ENCODE measurements around the gene S100A7. TPM values are rescaled to one million over a fixed set of nuclear protein-coding genes. Genes with fewer than 3 reads are reported as not detected.
"Not testable (repeated sequence)": the region's sequence is repeated elsewhere in the genome, so short reads cannot be mapped to it uniquely, and the experiment has no call there.

Gene S100A7
- total RNA-seq, 2 experiments from 2014 or later: not detected

DNA sequence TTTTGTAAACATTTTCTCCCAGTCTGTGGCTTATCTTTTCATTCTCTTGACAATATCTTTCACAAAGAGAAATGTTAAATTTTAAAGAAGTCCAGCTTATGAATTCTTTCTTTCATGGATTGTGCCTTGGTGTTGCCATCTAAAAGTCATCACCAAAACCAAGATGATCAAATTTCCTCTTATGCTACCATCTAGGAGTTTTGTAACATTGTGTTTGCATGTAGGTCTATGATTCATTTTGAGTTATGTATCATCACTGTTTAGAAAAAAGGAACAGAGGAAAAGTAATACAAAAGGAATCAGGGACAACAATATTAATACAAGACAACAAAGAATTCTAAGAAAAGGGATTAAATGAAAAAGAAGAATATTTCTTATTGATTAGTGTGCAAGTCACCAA, 2.3 kb upstream of the S100A7 start:
- POLR2A ChIA-PET; H3K27ac Mint-ChIP-seq; DNase-seq; H3K4me1 Mint-ChIP-seq; H3K4me3 Mint-ChIP-seq; H3K36me3 Mint-ChIP-seq; ATAC-seq (ENCODE audit: low read depth); H3K9me3 Mint-ChIP-seq: not testable (repeated sequence)
- H3K27me3 Mint-ChIP-seq: peaks cover 22% of the 10 kb centered on the region

DNA sequence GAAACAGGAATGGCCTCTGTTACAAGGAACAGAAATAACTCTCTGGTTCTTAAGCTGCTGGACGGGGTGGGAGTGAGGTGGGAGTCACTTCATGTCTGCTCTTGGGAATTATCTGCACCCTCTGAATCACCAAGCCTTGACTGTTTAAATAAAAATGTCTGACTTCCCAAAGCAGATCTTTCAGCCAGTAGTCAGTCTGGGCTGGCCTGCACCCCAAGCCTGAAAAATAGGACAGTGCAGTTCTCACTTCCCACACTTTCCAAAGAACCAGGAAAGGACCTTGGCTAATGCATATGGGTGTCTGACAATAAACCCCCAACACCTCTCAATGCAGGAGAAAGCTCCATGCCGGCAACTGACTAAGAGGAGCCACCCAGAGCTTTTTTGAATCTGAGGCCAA, 796 bp downstream of the S100A7 start:
- POLR2A ChIA-PET: no interaction called here
- DNase-seq: no peak
- Mint-ChIP-seq H3K9me3 (no peaks in the 10 kb centered on the region), H3K36me3 (no peaks in the 10 kb centered on the region), H3K4me3 (no peak overlapping the region), H3K27ac (no peak overlapping the region), H3K27me3 (peaks cover 20% of the 10 kb centered on the region), H3K4me1 (no peaks in the 10 kb centered on the region)
- no peak for ATAC-seq (ENCODE audit: low read depth)

DNA sequence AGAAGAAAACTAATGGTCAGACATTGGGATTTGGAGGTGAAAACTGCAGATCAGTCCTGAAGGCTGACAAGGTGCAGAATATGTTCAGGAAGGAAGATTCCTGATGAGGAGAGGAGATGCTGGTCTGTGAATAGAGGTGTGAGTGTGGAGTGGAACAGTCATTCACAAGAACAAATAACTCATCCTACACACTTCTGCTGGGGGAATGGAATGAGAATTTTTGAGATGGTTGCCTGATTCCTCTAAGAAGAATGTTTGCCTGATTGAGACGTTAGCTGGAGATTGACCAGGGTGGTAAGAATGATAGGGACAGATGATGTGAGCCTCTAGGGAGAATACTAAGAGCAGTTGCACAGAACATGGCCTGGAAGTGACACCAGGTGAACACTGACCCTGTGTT, 4.1 kb downstream of the S100A7 start:
- Mint-ChIP-seq H3K9me3 (no peaks in the 10 kb centered on the region), H3K36me3 (no peaks in the 10 kb centered on the region), H3K4me1 (no peaks in the 10 kb centered on the region), H3K27ac (no peak overlapping the region), H3K4me3 (no peak overlapping the region), H3K27me3 (peaks cover 12% of the 10 kb centered on the region)
- no peak for DNase-seq
- POLR2A ChIA-PET: no interaction called here
- ATAC-seq (ENCODE audit: low read depth): no peak

DNA sequence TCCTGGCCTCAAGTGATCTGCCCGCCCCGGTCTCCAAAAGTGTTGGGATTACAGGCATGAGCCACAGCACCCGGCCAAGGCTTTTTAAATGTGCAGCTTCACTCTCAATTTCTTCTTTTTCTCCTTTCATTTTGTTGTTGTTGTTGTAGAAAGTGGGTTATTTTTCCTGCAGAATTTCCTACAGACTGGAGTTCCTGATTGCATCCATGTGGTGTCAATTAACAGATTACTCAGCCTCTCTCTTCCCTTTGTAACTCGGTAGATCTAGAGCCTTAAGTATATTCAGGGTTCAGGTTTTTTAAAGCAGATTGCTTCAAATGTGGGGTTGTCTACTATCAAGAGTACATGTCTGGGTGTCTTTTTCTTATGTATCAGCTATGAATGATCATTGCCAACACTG, 11.6 kb downstream of the S100A7 start:
- H3K27me3 Mint-ChIP-seq: peaks cover 23% of the 10 kb centered on the region
- ATAC-seq (ENCODE audit: low read depth); H3K4me1 Mint-ChIP-seq; H3K4me3 Mint-ChIP-seq; H3K27ac Mint-ChIP-seq; DNase-seq; POLR2A ChIA-PET; H3K36me3 Mint-ChIP-seq; H3K9me3 Mint-ChIP-seq: not testable (repeated sequence)

DNA sequence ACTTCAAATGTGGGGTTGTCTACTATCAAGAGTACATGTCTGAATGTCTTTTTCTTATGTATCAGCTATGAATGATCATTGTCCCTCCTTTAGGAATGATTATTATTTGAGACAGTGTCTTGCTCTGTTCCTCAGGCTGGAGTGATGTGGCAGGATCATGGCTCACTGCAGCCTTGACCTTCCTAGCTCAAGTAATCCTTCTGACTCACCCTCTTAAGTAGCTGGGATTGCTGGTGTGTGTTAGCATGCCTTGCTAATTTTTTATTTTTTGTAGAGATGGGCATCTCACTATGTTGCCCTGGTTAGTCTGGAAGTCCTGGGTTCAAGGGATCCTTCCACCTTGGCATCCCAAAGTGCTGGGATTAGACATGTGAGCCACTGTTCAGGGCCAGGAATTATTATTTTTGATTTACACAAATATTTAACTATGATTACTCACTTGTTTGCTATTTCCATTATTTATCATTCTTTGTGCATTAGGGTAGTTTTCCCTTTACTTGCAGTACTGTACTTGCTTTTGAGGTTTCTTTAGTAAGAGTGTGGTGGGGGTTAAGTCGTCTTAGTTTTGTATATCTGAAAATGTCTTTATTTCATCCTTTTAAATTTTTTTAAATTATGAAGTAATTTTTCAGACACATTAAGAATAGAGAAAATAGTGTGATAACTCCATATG, 12.8 kb downstream of the S100A7 start:
- ATAC-seq (ENCODE audit: low read depth) (no peak), DNase-seq (no peak)
- Mint-ChIP-seq H3K36me3 (no peaks in the 10 kb centered on the region), H3K27me3 (peaks cover 23% of the 10 kb centered on the region), H3K27ac (no peak overlapping the region), H3K4me1 (no peaks in the 10 kb centered on the region), H3K4me3 (no peak overlapping the region), H3K9me3 (no peaks in the 10 kb centered on the region)
- POLR2A ChIA-PET: no interaction called here

DNA sequence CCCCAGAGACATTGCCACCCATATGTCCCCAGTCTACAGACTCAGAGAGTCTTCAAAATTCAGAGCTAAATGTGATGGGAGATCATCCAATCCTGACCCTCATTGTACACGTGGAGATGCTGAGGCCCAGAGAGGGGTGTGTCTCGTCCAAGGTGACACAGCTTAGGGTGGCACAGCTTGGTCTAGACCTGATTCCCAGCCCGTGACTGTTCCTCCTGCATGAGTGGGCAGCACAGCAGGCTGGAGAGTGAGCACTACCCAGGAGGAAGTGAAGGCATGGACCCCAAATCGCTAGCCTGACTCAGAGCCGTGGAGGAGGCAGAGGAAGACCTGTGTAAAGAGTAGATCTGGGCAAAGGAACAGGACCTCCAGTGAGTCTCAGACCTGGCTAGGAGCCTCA, 16.4 kb downstream of the S100A7 start:
- H3K27ac Mint-ChIP-seq: no peak overlapping the region
- no peaks in the 10 kb centered on the region for H3K4me1 Mint-ChIP-seq
- no peak for DNase-seq
- ATAC-seq (ENCODE audit: low read depth): no peak
- no peak overlapping the region for H3K4me3 Mint-ChIP-seq
- peaks cover 20% of the 10 kb centered on the region for H3K27me3 Mint-ChIP-seq
- no peaks in the 10 kb centered on the region for H3K9me3 Mint-ChIP-seq
- POLR2A ChIA-PET: no interaction called here
- no peaks in the 10 kb centered on the region for H3K36me3 Mint-ChIP-seq

DNA sequence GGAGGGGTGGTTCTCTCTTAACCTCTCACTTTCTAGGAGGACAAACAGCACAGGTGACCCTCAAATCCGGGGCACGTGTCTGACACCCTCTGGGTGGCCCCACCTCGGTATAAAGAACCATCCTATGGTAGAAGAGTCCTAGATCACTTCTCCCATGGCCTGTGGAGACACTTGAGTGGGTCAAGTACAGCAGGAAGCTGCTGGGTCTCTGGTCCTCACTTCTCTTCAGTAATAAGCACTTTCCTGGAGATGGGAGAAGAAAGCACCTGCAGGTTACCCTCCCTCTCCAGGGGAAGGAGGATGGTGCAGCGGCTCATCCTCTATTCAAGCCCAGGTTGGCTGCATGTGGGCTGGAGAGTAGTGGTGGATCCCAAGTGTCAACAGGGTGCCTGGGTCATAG, 17.0 kb downstream of the S100A7 start:
- Mint-ChIP-seq H3K4me1 (no peaks in the 10 kb centered on the region), H3K9me3 (no peaks in the 10 kb centered on the region), H3K4me3 (no peak overlapping the region), H3K27ac (no peak overlapping the region), H3K27me3 (peaks cover 17% of the 10 kb centered on the region), H3K36me3 (no peaks in the 10 kb centered on the region)
- POLR2A ChIA-PET: no interaction called here
- DNase-seq (no peak), ATAC-seq (ENCODE audit: low read depth) (no peak)

DNA sequence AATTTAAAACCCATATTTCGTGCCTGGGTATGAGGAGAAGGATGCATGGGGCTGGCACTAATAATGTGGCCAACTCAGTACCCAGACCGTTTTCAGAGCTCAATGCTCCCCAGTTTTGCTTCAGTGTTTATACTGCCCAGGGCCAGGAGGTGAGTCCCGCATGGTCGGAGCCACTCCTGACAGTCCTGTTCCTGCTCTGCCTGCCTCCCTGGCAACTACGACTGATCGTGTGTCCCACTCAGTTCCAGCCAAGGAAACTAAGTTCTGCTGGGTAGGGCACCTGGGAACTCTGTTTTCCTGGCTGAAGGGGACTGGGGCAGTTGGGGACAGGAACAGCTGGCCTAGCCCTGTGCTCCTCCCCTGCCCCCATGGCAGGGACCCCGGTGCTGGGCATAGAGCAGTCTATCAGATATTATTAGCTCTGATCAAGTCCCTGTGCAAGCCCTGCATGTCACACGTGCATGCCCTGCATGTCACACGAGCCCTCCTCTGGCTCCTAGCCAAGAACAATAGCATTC, 19.2 kb downstream of the S100A7 start:
- DNase-seq (no peak), ATAC-seq (ENCODE audit: low read depth) (no peak)
- POLR2A ChIA-PET: no interaction called here
- H3K27ac Mint-ChIP-seq: no peak overlapping the region
- peaks cover 2% of the 10 kb centered on the region for H3K4me1 Mint-ChIP-seq
- H3K36me3 Mint-ChIP-seq: no peaks in the 10 kb centered on the region
- no peak overlapping the region for H3K4me3 Mint-ChIP-seq
- H3K9me3 Mint-ChIP-seq: no peaks in the 10 kb centered on the region
- H3K27me3 Mint-ChIP-seq: peaks cover 10% of the 10 kb centered on the region

DNA sequence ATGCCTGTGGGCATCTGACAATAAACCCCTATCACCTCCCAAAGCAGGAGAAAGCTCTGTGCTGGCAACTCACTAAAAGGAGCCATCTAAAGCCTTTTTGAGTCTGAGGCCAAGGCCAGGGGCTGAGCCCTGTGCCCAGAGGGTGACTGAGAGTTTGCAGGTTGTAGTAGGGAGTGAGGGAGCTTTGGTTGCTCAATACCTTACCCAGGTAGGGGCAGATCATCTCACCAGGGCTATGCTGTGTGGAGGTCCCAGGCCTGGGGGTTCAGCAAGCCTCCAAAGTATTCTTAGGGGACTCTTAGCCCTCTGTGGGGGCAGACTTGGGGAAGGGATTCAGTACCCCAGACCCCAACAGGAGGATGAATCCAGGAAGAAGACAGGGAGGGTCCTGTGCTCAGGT, 21.2 kb downstream of the S100A7 start:
- ATAC-seq (ENCODE audit: low read depth) (no peak), DNase-seq (no peak)
- no peaks in the 10 kb centered on the region for H3K36me3 Mint-ChIP-seq
- no peaks in the 10 kb centered on the region for H3K9me3 Mint-ChIP-seq
- POLR2A ChIA-PET: no interaction called here
- peaks cover 2% of the 10 kb centered on the region for H3K4me1 Mint-ChIP-seq
- H3K4me3 Mint-ChIP-seq: no peak overlapping the region
- peaks cover 3% of the 10 kb centered on the region for H3K27me3 Mint-ChIP-seq
- H3K27ac Mint-ChIP-seq: no peak overlapping the region

DNA sequence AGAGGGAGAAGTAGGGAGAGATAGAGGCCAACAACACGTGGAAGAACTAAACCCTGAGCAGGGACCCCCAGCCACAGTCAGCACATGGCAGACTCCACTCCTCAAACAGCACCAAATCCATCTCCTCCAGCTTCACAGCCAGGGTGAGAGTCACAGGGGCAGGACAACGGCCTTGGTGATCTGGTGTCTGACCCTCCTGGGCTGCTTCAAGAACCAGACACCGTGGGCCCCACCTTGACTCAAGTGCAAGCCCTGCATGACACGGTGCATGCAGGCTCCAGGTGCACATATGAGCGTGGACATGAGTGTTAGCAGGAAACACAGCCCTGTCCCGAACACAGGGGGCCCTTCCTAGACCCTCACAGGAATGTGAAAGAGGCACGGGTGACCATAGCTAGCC, 21.9 kb downstream of the S100A7 start:
- H3K4me1 Mint-ChIP-seq: peaks cover 2% of the 10 kb centered on the region
- no peak for ATAC-seq (ENCODE audit: low read depth)
- no peak overlapping the region for H3K27ac Mint-ChIP-seq

DNA sequence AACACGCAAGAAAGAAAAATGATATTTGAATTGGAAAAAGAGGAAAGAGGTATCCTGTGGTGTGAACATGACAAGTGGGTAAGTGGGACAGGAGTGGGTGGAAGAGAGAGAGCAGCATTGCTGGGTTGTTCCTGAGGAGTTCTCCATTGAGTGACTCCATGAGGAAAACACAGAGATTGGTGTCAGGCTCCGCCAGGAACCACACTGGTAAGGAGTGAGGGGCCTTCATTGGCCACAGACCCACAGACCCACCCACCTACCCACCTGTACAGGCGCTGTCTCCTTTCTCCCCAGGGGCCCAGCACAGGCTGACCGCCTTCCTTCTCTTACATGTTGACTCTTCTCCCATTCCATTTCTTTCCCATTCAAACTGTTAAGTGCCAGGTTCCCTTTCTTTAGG, 23.2 kb downstream of the S100A7 start:
- Mint-ChIP-seq H3K36me3 (no peaks in the 10 kb centered on the region), H3K4me1 (peaks cover 2% of the 10 kb centered on the region), H3K27me3 (peaks cover 4% of the 10 kb centered on the region), H3K4me3 (no peak overlapping the region), H3K27ac (no peak overlapping the region), H3K9me3 (no peaks in the 10 kb centered on the region)
- no peak for DNase-seq
- ATAC-seq (ENCODE audit: low read depth): no peak
- POLR2A ChIA-PET: no interaction called here

More for the DNA sequence above, 21.9 kb downstream of the S100A7 start:
- Mint-ChIP-seq H3K27me3 (peaks cover 3% of the 10 kb centered on the region), H3K36me3 (no peaks in the 10 kb centered on the region), H3K9me3 (no peaks in the 10 kb centered on the region), H3K4me3 (no peak overlapping the region)
- DNase-seq: no peak
- POLR2A ChIA-PET: no interaction called here

DNA sequence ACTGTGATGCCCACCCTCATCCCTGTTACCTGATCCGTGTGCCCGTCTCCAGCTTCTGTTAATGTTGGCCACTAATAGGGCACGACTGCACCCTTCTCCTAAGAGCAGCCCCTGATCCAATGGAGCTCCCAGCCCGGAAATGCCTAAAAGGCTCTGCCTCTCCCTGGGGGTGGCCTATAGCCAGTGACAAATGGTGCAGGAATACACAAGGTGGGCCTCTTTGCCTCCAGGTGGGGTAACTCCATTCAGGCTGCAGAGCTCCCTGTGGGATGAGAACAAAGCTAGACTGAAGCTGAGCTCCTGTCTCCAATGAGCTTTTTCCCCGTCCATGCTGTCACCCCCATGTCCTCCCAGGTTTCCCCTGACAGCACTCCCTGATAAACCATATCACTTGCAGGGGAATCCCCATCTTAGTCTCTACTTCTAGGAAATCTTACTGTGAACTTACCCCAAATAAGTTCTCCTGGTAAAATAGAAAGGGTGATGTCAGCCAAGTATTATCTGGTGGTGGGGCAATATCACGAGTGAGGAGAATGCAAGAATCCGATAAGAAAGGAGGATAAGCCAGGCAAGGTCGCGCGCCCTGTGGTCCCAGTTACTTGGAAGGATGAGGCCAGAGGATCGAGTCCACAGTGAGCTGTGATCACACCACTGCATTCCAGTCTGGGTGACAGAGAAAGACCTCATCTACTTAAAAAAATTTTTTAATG, 25.6 kb downstream of the S100A7 start:
- ATAC-seq (ENCODE audit: low read depth): no peak
- POLR2A ChIA-PET: no interaction called here
- Mint-ChIP-seq H3K4me3 (no peak overlapping the region), H3K27ac (no peak overlapping the region), H3K4me1 (peaks cover 2% of the 10 kb centered on the region), H3K36me3 (no peaks in the 10 kb centered on the region), H3K27me3 (peaks cover 1% of the 10 kb centered on the region), H3K9me3 (no peaks in the 10 kb centered on the region)
- DNase-seq: no peak

DNA sequence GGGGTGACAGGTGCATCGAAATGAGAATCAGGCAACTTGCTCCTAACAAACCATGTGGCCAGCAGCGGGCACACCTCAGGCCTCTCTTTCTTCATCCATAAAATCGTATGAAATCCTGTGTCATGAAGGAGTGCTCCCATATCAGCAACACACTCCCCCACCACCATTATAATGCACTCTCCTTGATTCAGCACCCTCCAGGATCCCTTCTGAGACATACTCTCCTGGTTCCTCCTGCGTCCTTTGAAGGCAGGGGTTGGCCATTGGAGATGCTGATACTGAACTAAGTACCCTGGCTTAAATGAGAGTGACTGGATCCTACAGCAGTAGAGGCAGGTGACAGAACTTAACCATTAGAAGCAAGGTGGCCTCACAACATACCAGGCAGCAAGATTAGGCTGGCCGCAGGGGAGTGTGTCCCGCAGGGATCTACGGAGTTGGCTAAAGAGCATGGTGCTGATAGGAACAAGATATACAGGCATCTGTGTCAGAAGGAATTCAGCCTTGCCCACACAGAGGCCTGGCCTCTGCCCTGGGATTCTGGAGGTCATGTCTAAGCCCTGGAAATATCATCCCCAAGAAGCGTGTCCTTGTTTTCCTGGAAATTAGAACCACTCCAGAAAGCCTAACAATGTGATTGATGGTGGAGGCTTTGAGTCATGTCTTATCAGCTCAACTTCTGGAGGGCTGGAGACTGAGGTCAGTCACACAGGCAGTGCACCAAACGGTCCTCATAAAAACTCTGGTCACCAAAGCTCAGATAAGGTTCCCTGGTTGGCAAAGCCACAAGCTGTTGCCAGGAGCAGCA, 27.4 kb downstream of the S100A7 start:
- no peak overlapping the region for H3K27ac Mint-ChIP-seq
- H3K4me3 Mint-ChIP-seq: no peak overlapping the region
- no peaks in the 10 kb centered on the region for H3K9me3 Mint-ChIP-seq
- POLR2A ChIA-PET: no interaction called here
- DNase-seq: no peak
- H3K4me1 Mint-ChIP-seq: peaks cover 2% of the 10 kb centered on the region
- no peak for ATAC-seq (ENCODE audit: low read depth)
- H3K27me3 Mint-ChIP-seq: peaks cover 3% of the 10 kb centered on the region
- H3K36me3 Mint-ChIP-seq: no peaks in the 10 kb centered on the region

DNA sequence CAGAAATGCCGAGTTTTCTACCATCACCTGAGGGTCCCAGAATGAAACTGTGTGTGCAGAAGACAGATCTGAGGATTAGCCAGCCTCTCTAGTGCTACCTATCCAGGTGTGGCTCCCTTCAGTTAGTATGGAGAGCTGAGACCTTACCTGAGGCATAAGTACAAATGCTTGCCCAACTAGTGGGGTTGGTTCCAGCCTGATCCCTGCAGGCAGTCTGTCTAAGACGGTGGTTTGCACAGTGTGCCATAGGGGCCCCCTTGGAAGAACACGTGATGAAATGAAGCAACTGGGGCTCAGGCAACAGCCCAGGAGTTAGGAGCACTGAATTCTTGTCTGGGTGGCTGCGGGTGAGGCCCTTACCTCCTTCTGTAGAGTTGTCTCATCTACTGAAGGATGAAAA, 28.5 kb downstream of the S100A7 start:
- H3K27me3 Mint-ChIP-seq: peaks cover 3% of the 10 kb centered on the region
- H3K9me3 Mint-ChIP-seq: no peaks in the 10 kb centered on the region
- ATAC-seq (ENCODE audit: low read depth) (no peak), DNase-seq (no peak)
- H3K4me1 Mint-ChIP-seq: peaks cover 2% of the 10 kb centered on the region
- H3K27ac Mint-ChIP-seq: no peak overlapping the region
- no peaks in the 10 kb centered on the region for H3K36me3 Mint-ChIP-seq
- POLR2A ChIA-PET: no interaction called here
- H3K4me3 Mint-ChIP-seq: no peak overlapping the region
